ENCODE data around the gene GRK3.

DNA sequence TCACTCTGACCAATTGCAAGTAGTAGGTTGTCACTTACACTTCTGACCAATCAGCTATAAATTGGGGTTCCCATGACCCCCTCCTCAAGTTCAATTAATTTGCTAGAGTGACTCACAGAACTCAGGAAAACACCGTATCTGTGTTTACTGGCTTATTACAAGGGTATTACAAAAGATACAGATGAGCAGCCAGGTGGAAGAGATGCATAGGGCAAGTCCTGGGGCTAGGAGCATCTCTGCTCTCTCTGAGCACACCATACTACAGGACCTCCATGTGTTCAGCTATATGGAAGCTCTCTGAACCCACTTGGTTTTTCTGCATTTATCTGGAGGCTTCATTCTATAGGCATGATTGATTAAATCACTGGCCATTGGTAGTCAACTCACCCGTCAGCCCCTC, 11.3 kb upstream of the GRK3 start:
- TF ChIP-seq CTCF (IDR thresholded peaks at IDR 0.05) (no peak), POLR2AphosphoS5 (IDR thresholded peaks at IDR 0.05) (no peak)
